ENCODE measurements around the gene PLXND1. TPM values are rescaled to one million over a fixed set of nuclear protein-coding genes. Genes with fewer than 3 reads are reported as not detected.

The PLXND1 gene
- total and polyA plus RNA-seq, 7 experiments from 2014 or later: 0.38 to 82.5 (median 7.1) TPM; not detected in 1

- Mint-ChIP-seq H3K27me3 (no peaks in the 10 kb centered on the region), H3K9me3 (peaks cover 0 to 1% (median 0%) of the 10 kb centered on the region in 11 donors), H3K4me1 (peaks cover 0 to 4% (median 0%) of the 10 kb centered on the region in 7 donors), H3K4me3 (no peak overlapping the region), H3K36me3 (no peaks in the 10 kb centered on the region), H3K27ac (no peak overlapping the region)
- CTCF ChIA-PET: no interaction called here
- intact Hi-C loops (cut with micrococcal nuclease): no loop called here
- Histone ChIP-seq H3K4me1 (ENCODE audit: control insufficient read depth in 2 of 2, insufficient read depth in 2 of 2, low read length in 2 of 2) (peaks cover 0 to 20% of the 10 kb centered on the region in 2 donors), H3K9me3 (ENCODE audit: control insufficient read depth in 2 of 3, low read length in 3 of 3) (no peaks in the 10 kb centered on the region), H3K27ac (ENCODE audit: low read depth, low read length) (no peak overlapping the region), H3K27me3 (ENCODE audit: control insufficient read depth in 2 of 2, insufficient read depth in 2 of 2, low read length in 2 of 2) (no peaks in the 10 kb centered on the region), H3K4me3 (ENCODE audit: low read length) (no peak overlapping the region), H3K36me3 (ENCODE audit: control insufficient read depth in 2 of 3, insufficient read depth in 3 of 3, low read length in 3 of 3) (no peaks in the 10 kb centered on the region)
- ATAC-seq (no peak), DNase-seq (no peak)
- POLR2A ChIA-PET: no interaction called here
These were observed 36.6 kb downstream of the PLXND1 start for GRCh38 chr3:129569856-129570255.

GRCh38 chr3:129567939-129568338 is 38.5 kb downstream of the PLXND1 start:
- Histone ChIP-seq H3K9me3 (ENCODE audit: control insufficient read depth in 2 of 3, low read length in 3 of 3) (no peaks in the 10 kb centered on the region), H3K4me1 (ENCODE audit: control insufficient read depth in 2 of 2, insufficient read depth in 2 of 2, low read length in 2 of 2) (peaks cover 0 to 16% of the 10 kb centered on the region in 2 donors), H3K27me3 (ENCODE audit: control insufficient read depth in 2 of 2, insufficient read depth in 2 of 2, low read length in 2 of 2) (no peaks in the 10 kb centered on the region), H3K36me3 (ENCODE audit: control insufficient read depth in 2 of 3, insufficient read depth in 3 of 3, low read length in 3 of 3) (no peaks in the 10 kb centered on the region), H3K27ac (ENCODE audit: low read depth, low read length) (no peak overlapping the region), H3K4me3 (ENCODE audit: low read length) (no peak overlapping the region)
- POLR2A ChIA-PET: no interaction called here
- ATAC-seq: no peak
- Mint-ChIP-seq H3K27me3 (no peaks in the 10 kb centered on the region), H3K9me3 (peaks cover 0 to 1% (median 0%) of the 10 kb centered on the region in 11 donors), H3K27ac (peak overlapping the region in 1 of 9 donors; percentile 2), H3K4me1 (peaks cover 0 to 4% (median 0%) of the 10 kb centered on the region in 7 donors), H3K36me3 (no peaks in the 10 kb centered on the region), H3K4me3 (no peak overlapping the region)
- intact Hi-C loops (cut with micrococcal nuclease): no loop called here
- DNase-seq: no peak
- CTCF ChIA-PET: no interaction called here

GRCh38 chr3:129567176-129567705 is 39.2 kb downstream of the PLXND1 start:
- no peaks in the 10 kb centered on the region for H3K36me3 Mint-ChIP-seq
- peak overlapping the region in 1 of 9 donors; percentile 9 for H3K27ac Mint-ChIP-seq

GRCh38 chr3:129565902-129566301 is 40.6 kb downstream of the PLXND1 start:
- POLR2A ChIA-PET: no interaction called here
- ATAC-seq: no peak

More at GRCh38 chr3:129567176-129567705, 39.2 kb downstream of the PLXND1 start:
- peaks cover 0 to 16% of the 10 kb centered on the region in 2 donors for H3K4me1 ChIP-seq (ENCODE audit: control insufficient read depth in 2 of 2, insufficient read depth in 2 of 2, low read length in 2 of 2)
- no peaks in the 10 kb centered on the region for H3K27me3 ChIP-seq (ENCODE audit: control insufficient read depth in 2 of 2, insufficient read depth in 2 of 2, low read length in 2 of 2)
- no peaks in the 10 kb centered on the region for H3K9me3 ChIP-seq (ENCODE audit: control insufficient read depth in 2 of 3, low read length in 3 of 3)
- no peaks in the 10 kb centered on the region for H3K36me3 ChIP-seq (ENCODE audit: control insufficient read depth in 2 of 3, insufficient read depth in 3 of 3, low read length in 3 of 3)
- H3K4me1 Mint-ChIP-seq: peaks cover 0 to 4% (median 0%) of the 10 kb centered on the region in 7 donors
- no peaks in the 10 kb centered on the region for H3K27me3 Mint-ChIP-seq
- no peak for ATAC-seq
- intact Hi-C loops (cut with micrococcal nuclease): no loop called here
- ChIA-PET POLR2A (no interaction called here), CTCF (interaction anchor here (1.5 kb wide), 1 partner anchor 77 kb away, joined by 4 read pairs; no protein-coding TSS in a partner anchor)
- no peak overlapping the region for H3K4me3 ChIP-seq (ENCODE audit: low read length)
- no peak for DNase-seq
- H3K27ac ChIP-seq (ENCODE audit: low read depth, low read length): no peak overlapping the region
- H3K4me3 Mint-ChIP-seq: no peak overlapping the region
- H3K9me3 Mint-ChIP-seq: peaks cover 0 to 1% (median 0%) of the 10 kb centered on the region in 11 donors

GRCh38 chr3:129564981-129565644 is 41.4 kb downstream of the PLXND1 start:
- Mint-ChIP-seq H3K4me3 (no peak overlapping the region), H3K9me3 (peaks cover 0 to 1% (median 0%) of the 10 kb centered on the region in 11 donors), H3K4me1 (peaks cover 0 to 8% (median 0%) of the 10 kb centered on the region in 7 donors), H3K27me3 (no peaks in the 10 kb centered on the region), H3K36me3 (peaks cover 0 to 3% (median 0%) of the 10 kb centered on the region in 5 donors), H3K27ac (no peak overlapping the region)
- Histone ChIP-seq H3K9me3 (ENCODE audit: control insufficient read depth in 2 of 3, low read length in 3 of 3) (no peaks in the 10 kb centered on the region), H3K36me3 (ENCODE audit: control insufficient read depth in 2 of 3, insufficient read depth in 3 of 3, low read length in 3 of 3) (no peaks in the 10 kb centered on the region), H3K27me3 (ENCODE audit: control insufficient read depth in 2 of 2, insufficient read depth in 2 of 2, low read length in 2 of 2) (no peaks in the 10 kb centered on the region), H3K27ac (ENCODE audit: low read depth, low read length) (no peak overlapping the region), H3K4me3 (ENCODE audit: low read length) (no peak overlapping the region), H3K4me1 (ENCODE audit: control insufficient read depth in 2 of 2, insufficient read depth in 2 of 2, low read length in 2 of 2) (peaks cover 0 to 16% of the 10 kb centered on the region in 2 donors)
- ChIA-PET CTCF (no interaction called here), POLR2A (no interaction called here)
- no peak for DNase-seq
- intact Hi-C loops (cut with micrococcal nuclease): no loop called here
- ATAC-seq: no peak

More at GRCh38 chr3:129565902-129566301, 40.6 kb downstream of the PLXND1 start:
- CTCF ChIA-PET: interaction anchor here (0.6 to 1.5 kb wide), 2 partner anchors 76 to 578 kb away, joined by 3 to 4 read pairs; no protein-coding TSS in a partner anchor
- Histone ChIP-seq H3K27ac (ENCODE audit: low read depth, low read length) (no peak overlapping the region), H3K4me3 (ENCODE audit: low read length) (no peak overlapping the region), H3K36me3 (ENCODE audit: control insufficient read depth in 2 of 3, insufficient read depth in 3 of 3, low read length in 3 of 3) (no peaks in the 10 kb centered on the region), H3K9me3 (ENCODE audit: control insufficient read depth in 2 of 3, low read length in 3 of 3) (no peaks in the 10 kb centered on the region), H3K4me1 (ENCODE audit: control insufficient read depth in 2 of 2, insufficient read depth in 2 of 2, low read length in 2 of 2) (peaks cover 0 to 16% of the 10 kb centered on the region in 2 donors), H3K27me3 (ENCODE audit: control insufficient read depth in 2 of 2, insufficient read depth in 2 of 2, low read length in 2 of 2) (no peaks in the 10 kb centered on the region)
- Mint-ChIP-seq H3K9me3 (peaks cover 0 to 1% (median 0%) of the 10 kb centered on the region in 11 donors), H3K27me3 (no peaks in the 10 kb centered on the region), H3K4me3 (no peak overlapping the region), H3K4me1 (peaks cover 0 to 4% (median 0%) of the 10 kb centered on the region in 7 donors), H3K27ac (no peak overlapping the region), H3K36me3 (no peaks in the 10 kb centered on the region)
- intact Hi-C loops (cut with micrococcal nuclease): no loop called here
- no peak for DNase-seq

GRCh38 chr3:129563850-129564535 is 42.5 kb downstream of the PLXND1 start:
- no peaks in the 10 kb centered on the region for H3K27me3 Mint-ChIP-seq
- no peak overlapping the region for H3K4me3 Mint-ChIP-seq
- no peak overlapping the region for H3K27ac Mint-ChIP-seq
- DNase-seq: no peak
- Histone ChIP-seq H3K27me3 (ENCODE audit: control insufficient read depth in 2 of 2, insufficient read depth in 2 of 2, low read length in 2 of 2) (no peaks in the 10 kb centered on the region), H3K4me3 (ENCODE audit: low read length) (no peak overlapping the region), H3K9me3 (ENCODE audit: control insufficient read depth in 2 of 3, low read length in 3 of 3) (no peaks in the 10 kb centered on the region), H3K36me3 (ENCODE audit: control insufficient read depth in 2 of 3, insufficient read depth in 3 of 3, low read length in 3 of 3) (no peaks in the 10 kb centered on the region), H3K27ac (ENCODE audit: low read depth, low read length) (no peak overlapping the region), H3K4me1 (ENCODE audit: control insufficient read depth in 2 of 2, insufficient read depth in 2 of 2, low read length in 2 of 2) (peaks cover 0 to 12% of the 10 kb centered on the region in 2 donors)
- peaks cover 0 to 3% (median 0%) of the 10 kb centered on the region in 5 donors for H3K36me3 Mint-ChIP-seq
- intact Hi-C loops (cut with micrococcal nuclease): no loop called here
- ATAC-seq: no peak
- POLR2A ChIA-PET: no interaction called here
- CTCF ChIA-PET: no interaction called here
- H3K4me1 Mint-ChIP-seq: peaks cover 0 to 8% (median 0%) of the 10 kb centered on the region in 7 donors
- peaks cover 0 to 1% (median 0%) of the 10 kb centered on the region in 11 donors for H3K9me3 Mint-ChIP-seq
